NCI-H1105 (cell line): ENCODE results near the gene HOXC5.

Experiments used
- DNase-seq: peaks from one replicate; lab custom pipeline; 2025; lab: John Stamatoyannopoulos, UW

Gene HOXC5

DNA sequence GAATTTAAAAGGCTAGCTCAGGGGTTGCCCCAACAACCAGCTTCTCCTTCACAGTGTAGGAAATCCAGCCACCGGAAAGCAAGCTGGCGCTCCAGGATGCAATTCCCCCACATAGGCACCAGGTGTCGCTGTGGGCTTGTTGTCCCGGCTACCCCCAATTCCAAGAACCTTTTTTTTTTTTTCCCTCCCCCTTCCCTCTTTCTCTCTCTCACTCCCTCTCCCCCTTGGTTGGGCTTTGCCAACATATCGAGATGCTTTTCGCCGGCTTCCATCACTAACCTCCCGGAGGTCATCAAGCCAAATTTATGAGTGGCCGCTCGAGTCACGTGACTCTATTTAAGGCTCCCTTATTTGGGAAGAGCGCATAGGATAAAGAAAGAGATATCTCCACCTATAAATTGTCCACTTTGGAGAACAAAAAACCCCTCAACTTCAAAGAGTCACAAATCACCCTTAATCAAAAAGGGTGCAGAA lies at the start of gene HOXC5:
Gene HOXC5 (plus strand): TSS at position 424 of the 474 bp plus-strand sequence. CDS start 73 bp downstream, outside the sequence.
- peak; percentile 79 for DNase-seq

DNA sequence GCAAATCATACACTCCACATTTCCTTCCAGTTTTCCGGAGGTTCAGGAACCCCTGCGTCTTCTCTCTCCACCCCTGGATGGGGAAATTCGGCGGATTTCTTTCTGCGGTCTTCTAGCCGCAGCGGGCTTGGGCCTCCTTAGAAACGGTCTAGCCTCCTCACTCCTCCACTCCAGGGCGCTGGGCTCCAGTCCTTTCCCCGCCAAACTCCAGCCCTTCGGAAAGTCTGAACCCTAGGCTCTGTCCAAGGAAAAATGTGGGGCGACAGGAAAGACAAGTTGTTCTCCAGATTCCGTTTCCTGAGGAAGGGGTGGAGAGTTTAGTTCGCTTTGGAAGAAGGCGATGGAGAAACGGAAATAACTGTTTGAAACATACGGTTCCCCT lies 49.3 kb upstream of the HOXC5 start:
- DNase-seq: no peak

DNA sequence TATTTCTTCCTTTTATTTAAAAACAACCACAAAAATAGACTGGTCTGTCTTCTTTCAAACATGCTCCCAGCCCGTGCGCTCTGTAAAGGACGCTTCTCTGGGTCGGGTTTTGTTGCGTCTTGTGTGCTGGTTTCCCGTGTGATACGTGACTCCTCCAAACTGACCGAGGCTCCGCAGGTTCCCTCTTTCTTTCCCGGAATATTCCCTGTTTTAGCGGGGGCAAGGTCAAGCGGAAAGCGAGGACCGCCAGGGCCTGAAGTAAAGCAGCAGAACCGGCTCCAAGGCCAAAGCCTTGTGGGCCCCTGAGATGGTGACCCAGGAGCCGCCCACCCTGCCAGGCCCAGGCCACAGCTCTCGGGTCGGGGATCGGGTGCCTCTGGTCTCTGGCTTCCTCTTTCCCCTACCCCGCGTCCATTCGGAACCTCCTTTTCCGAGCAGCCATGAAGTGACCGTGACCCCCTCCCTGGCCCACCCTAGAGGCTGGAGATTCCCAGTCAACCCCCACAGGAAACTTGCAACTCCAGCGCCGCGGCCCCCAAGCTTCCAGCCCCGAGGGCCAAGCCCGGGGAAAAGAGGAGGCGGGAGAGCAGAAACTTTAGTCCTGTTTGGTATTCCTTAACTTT lies 48.8 kb upstream of the HOXC5 start:
- no peak for DNase-seq

DNA sequence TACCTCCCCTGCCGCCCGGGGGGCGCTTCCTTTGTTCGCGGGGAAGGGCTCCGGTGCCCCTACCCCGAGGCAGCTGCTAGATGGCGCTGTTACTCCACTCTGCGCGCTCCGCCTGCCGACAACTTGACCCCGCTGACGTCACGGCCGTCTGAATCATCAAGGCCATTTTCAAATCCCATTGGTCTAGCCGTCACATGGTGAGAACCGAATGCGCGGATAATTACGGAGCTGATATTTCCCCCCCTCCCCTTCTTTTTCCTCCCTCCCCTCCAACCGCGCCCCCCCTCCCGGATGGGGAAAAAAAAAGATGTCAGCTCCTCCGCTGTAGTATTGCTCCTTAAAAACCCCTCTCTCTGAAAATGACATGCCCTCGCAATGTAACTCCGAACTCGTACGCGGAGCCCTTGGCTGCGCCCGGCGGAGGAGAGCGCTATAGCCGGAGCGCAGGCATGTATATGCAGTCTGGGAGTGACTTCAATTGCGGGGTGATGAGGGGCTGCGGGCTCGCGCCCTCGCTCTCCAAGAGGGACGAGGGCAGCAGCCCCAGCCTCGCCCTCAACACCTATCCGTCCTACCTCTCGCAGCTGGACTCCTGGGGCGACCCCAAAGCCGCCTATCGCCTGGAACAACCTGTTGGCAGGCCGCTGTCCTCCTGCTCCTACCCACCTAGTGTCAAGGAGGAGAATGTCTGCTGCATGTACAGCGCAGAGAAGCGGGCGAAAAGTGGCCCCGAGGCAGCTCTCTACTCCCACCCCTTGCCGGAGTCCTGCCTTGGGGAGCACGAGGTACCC lies 47.8 kb upstream of the HOXC5 start, which contains the start of gene HOXC10:
Gene HOXC10 (plus strand): TSS at position 246 of the 791 bp plus-strand sequence. CDS start 114 bp downstream, at position 360.
- peak; percentile 87 for DNase-seq

DNA sequence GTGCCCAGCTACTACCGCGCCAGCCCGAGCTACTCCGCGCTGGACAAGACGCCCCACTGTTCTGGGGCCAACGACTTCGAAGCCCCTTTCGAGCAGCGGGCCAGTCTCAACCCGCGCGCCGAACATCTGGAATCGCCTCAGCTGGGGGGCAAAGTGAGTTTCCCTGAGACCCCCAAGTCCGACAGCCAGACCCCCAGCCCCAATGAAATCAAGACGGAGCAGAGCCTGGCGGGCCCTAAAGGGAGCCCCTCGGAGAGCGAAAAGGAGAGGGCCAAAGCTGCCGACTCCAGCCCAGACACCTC lies 47.2 kb upstream of the HOXC5 start:
- no peak for DNase-seq

DNA sequence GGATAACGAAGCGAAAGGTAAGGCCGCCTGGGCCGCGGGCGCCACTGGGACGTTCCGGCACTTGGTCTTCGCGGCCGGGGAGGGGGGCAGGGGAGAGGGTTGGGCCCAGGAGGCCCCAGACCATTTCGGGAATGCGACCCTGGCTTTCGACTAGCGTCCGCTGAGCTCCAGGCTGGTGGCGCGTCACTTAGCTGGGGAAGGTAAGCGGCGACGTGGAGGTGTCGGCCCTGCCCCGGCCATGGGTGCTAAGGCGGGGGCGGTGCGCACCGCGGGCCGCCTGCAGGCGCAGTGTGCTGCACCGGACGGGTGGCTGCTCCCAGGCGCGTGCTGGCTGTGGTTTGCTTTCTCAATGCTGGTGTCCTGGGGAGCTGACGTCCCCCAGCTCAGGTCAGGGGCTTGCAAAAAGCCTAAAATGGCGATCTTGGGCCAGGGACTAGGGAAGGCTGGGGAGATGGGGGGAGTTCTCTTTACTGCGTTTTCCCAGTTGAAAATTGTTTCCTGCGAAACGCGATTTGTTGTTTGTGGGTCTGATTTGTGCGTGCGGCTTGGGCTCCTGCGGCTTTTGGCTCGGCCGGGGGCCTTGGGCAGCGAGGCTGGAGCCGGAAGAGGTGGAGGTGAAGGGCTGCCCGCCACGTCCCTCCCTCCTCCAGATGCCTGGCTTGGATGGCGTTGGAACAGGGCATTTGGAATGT lies 46.7 kb upstream of the HOXC5 start:
- no peak for DNase-seq

DNA sequence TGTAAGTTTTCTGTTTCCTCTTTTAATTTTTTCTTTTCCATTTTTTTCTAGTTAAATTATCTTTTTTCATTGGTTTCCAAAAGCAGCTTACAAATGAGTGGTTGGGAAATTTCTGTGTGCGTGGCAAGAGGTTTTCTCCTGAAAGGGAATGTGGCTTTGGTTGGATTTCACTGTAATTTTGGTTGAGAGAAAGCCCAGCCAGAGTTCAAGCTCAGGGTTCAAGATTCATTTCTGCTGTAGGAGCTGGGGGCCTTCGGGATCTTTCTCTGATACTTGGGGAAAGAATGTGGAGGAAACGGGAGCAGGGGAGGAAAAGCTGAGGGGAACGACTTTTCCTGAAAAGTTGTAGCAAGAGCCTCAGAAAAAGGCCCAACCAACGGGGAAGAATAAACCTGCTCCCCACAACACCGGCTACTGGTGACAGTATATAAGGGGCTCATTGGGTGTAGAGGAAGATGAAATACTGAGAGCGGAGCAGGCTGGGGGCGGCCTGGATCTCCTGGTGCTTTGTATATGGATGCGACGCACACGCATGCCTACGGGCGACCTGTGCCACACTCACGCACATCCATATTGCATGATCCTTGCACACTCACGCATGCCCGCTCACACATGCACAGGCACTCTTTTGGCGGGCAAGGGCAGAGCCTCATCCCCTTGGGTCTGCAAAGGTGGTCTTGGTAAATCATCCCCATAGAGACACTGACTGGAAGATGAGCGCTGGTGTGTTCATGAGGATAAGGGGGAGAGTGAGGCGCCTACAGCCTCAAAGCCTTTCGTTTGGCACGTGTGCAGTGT lies 46.0 kb upstream of the HOXC5 start:
- no peak for DNase-seq

DNA sequence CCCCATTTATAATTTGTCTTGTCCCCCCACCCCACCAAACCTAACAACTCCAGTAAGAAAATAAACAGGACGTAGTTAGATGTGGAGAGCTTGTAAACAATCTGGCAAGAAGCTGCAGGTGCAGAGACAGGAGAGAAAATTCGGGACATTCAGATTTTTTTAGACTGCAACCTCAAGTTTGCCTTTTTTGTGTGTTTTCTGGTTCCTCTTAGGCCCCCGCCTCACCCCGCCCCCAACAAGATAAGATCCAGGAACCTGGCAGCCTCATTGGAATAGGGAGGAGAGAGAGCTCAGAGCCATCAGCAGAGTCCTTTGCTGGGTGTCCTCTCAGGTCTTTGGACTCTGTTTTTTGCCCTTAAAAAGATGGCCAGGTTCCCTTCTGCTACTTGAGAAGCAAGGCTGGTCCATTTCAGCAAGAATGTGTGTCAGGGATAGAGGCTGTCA lies 45.0 kb upstream of the HOXC5 start:
- DNase-seq: no peak

DNA sequence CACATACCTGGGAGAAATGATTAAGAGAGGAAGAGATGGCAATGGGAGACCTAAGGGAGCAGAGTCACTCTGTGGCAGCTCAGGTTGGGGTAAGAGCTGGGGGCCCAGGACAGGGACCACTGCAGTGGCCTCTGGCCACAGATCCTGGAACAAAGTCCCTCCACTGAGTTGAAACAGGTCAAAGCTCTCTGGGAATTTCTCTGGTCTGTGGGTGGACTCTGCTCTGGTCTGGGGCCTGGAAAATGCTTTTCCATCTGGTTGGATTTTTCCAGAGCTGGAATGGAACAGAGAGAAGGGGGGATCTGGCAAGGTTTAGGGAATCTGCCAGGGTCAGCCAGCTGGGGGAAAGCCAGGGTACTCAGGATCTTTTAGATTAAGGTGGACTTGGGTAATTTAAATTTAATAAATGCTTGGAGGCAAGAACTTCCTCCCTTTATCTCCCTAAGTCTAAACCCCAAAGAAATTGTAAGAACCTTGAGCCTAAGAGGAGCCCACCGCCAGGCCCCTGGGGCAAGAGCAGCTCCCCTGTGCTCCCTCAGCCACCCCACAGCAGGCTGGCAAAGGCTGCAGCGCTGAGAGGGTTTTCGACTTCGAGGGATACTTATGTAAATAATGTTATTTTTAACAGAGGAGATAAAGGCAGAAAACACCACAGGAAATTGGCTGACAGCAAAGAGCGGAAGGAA lies 44.2 kb upstream of the HOXC5 start:
- no peak for DNase-seq

DNA sequence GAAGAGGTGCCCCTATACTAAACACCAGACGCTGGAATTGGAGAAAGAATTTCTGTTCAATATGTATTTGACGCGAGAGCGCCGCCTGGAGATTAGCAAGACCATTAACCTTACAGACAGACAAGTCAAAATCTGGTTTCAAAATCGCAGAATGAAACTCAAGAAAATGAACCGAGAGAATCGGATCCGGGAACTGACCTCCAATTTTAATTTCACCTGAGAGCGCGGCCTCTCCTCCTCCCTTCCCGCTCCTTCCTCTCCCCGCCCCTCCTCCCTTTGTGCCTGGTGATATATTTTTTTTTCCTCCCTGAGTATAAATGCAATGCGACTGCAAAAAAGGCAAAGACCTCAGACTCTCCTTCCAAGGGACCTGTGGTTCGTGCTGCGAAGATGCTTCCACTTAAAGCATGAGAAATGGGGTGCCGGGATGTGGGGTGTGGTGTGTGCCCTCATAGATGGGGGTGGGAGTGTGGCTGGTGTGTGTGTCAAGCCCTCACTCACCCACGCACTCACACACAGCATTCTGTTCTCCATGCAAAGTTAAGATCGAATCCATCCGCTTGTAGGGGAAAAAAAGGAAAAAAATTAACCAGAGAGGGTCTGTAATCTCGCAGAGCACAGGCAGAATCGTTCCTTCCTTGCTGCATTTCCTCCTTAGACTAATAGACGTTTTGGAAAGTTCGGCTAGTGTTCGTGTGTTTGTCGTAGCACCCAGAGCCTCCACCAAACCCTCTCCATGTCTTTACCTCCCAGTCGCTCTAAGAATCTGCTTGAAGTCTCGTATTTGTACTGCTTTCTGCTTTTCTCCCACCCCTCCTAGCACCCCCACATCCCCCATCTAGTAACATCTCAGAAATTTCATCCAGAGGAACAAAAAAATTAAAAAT lies 43.4 kb upstream of the HOXC5 start:
- no peak for DNase-seq

DNA sequence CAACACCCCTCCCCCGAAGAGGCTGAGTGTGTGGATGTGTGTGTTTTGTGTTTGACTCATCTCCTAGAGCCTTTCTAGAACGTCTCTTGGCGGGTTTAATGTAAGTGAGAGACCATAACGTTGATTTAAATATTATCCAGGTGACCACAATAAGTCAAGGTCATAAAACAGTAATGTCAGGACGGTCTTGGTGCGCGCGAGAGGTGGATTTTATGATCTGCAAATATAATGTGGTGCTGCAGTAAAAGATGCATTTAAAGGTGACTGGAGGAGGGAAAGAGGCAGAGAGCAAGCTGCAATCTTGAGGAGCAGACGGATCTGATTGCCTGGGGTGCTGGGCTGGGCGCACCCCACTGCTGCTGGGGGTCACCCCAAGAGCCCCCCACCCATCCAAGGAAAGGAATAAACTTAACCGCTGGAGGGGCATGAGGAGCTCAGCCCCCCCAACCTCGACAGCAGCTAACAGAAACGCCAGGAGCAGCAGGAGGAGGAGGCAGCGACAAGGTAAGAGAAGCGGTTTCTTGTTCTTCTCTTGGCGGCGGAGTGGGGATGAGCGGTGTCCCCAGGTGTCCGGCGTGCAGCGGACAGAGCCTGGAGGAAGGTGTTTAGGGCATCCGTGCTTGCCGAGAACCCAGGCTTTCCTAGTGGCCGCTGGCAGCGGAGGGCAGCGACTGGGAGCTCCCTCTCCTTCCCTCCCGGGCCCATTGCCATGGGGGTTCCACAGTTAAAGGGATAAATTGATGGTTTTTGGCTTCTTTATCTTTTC lies 42.4 kb upstream of the HOXC5 start:
- no peak for DNase-seq

DNA sequence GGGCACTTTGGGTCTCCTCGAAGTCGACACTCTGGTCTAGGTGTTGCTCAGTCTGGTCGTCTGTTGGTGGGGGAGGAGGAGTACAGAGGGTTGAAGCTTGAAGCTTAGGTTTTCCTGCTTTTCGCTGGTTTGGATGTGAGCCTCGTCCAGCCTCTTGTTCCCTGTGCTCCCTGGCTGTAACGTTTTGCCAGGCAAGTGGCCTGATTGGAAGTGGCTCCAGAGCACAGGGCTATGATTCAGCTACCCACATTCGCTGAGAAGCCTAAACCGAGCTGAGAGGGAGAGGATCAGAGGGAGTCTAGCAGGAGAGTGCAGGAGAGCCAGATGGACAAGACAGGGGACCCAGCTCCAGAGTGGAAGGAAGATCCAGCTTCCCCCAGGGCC lies 41.8 kb upstream of the HOXC5 start:
- no peak for DNase-seq

DNA sequence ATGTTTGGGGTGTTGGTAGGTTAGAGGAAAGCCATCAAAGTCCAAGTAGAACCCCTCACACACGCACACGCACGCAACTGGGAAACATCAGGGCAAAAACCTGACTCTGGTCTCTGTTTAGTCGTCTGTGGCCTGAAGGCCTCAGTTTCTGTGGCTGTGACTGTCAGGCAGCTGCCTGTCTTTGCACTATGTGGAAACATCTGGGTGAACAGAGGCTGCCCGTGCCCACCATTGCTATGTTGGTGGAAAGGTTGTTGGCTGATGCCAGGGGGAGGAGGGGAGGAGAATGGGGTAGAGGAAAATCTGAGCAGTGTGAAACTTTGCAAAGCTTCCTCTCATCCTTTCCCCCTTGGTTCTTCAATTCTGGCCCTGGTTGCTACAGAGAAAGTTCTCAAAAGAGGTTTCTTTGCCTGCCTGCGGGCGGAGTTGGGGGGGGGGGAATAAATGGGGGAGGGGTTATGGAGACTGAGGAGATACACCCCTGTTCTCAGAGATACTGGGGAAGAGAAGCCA lies 40.4 kb upstream of the HOXC5 start:
- no peak for DNase-seq

DNA sequence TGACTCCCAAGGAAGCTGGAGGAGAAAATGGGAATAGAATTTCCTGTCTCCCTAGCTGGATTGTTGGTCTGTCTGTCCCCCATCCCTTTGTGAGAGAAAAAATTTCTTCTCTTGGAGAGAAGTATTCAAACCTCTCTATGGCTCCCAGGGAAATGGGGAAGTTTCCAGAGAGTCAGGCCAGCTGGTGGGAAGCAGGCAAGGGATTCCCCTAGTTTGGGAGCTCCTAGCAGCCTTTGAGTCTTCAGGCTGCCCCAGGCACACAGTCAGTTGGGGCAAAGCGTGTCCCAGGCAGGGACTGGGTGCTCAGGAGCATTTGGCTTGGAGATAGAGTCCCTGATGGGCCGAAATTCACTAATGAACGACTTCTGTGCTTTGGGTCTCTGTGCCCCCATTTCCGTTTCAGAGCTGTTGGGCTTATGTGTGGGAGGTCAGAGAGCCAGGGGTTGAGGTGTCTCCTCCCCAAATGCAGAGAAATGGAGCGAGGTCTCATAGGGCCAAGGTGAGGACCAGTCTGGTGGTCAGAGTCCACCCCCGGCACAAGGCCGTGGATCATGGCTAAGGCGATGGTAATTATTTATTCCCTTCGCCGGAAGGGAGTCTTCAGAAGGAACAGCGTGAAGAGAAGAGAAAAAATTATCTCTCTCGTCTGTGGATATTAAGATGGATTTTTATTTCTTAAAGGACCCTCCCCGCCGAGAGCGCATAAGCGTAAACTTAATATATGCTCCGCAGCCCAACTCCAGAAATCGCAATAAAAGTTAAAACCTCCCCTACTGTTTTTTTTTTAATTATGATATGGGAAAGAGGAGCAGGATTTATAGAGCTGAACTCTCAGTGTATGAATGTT lies 39.5 kb upstream of the HOXC5 start:
- DNase-seq: no peak

DNA sequence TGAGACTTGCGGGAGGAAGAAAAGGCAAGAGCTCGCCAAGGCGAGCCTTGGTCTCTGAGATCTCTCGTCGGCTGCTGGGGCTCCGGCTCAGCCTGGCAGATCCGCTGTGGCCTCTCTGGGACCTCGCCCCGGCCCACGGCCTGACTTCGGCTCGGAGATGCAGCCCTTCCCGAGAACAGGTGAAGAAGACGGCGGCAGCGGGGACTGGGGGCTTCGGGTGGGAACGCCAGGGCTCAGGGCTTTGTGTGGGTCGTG lies 38.9 kb upstream of the HOXC5 start:
- DNase-seq: no peak

DNA sequence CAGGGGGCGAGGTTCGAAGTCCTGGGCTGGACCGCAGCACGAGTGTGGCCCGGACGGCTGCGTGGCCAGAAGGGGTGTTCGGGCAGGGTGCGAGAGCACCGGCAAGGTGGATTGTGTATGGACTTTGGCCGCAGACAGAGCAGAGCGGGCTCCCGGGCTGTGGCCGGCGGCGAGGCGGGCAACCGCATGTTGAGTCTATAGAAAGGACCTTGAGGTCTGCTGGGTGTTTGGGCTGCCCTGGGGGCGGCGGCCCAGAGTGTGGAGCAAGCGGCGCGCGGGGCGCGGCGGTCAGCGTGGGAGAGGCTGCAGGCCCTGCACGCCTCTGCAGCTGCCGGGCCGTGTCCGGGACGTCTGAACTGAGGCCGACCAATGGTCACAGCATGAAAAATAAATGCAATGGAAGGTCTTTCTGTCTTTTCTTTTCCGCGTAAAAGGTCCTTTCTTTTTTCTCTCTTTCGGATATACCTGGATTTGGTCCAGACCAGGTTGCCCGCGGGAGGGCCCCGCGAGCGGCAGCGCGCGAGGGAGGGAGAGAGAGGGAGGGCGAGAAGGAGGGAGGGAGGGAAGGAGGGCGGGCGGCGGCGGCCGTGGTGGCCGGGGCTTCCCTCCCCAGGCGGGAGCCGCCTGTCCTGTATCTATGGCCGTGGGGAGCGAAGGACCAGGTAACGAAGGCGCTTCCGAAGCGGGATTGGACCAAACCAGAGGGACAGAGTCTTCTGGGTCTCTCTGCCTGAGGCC lies 38.4 kb upstream of the HOXC5 start:
- no peak for DNase-seq

DNA sequence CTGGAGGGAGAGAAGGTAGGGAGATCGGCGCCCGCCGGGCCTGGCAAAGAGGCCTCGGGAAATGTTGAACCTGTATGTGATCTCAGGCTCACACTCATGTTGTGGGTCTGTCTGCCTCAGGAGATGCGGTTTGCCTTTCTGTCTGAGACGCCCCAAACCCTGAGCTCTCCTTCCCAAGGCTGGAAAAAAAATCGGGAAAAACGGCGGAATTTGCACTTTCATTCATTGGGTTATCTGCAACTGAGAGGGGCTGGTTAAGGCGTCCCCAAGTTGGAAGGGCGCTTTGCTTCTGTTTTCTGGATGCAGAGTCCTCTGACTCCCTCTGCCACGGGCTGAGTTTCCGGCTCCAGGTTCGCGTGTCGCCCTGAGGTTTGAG lies 37.9 kb upstream of the HOXC5 start:
- no peak for DNase-seq
